ENCODE results near the gene TMEM132D.

Gene TMEM132D

DNA sequence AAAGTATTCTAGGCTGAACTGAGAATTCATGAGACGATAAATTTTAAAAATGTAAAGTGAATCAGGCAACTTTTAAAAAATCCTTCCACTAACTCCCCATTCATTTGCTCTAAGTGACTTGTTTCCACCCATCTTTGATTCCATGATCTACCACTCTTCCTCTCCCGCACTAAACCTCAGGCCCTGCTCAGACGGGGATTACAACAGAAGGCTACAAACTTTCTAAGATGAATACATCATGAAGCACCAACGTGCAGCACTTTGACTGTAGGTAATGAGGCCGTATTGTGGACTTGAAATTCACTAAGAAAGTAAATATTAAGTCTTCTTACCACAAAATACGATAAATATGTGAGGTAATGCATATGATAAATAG is 30.0 kb downstream of the TMEM132D start:
- H3K27ac ChIP-seq (ENCODE audit: low read depth, low read length), result no peak overlapping the region
- H3K9ac ChIP-seq (ENCODE audit: low read depth in 1 of 2, low read length in 2 of 2), result no peak overlapping the region
- H3K4me1 ChIP-seq (ENCODE audit: control insufficient read depth in 1 of 2, insufficient read depth in 2 of 2, low read length in 2 of 2), result no peaks in the 10 kb centered on the region
- no peak overlapping the region for H3K4me3 ChIP-seq (ENCODE audit: low read depth in 1 of 2, low read length in 2 of 2)
- H3K27me3 ChIP-seq (ENCODE audit: control insufficient read depth in 1 of 2, insufficient read depth in 2 of 2, low read length in 2 of 2), result peaks cover 0 to 3% of the 10 kb centered on the region in 2 donors
- no peaks in the 10 kb centered on the region for H3K9me3 ChIP-seq (ENCODE audit: control insufficient read depth in 1 of 2, low read length in 2 of 2)
- H3K36me3 ChIP-seq (ENCODE audit: control insufficient read depth in 1 of 2, insufficient read depth in 2 of 2, low read length in 2 of 2), result no peaks in the 10 kb centered on the region

GRCh38 chr12:129873111-129873832 is 30.6 kb downstream of the TMEM132D start:
- H3K27me3 ChIP-seq (ENCODE audit: control insufficient read depth in 1 of 2, insufficient read depth in 2 of 2, low read length in 2 of 2), result peaks cover 0 to 3% of the 10 kb centered on the region in 2 donors
- H3K27ac ChIP-seq (ENCODE audit: low read depth, low read length), result no peak overlapping the region
- no peak overlapping the region for H3K9ac ChIP-seq (ENCODE audit: low read depth in 1 of 2, low read length in 2 of 2)
- no peaks in the 10 kb centered on the region for H3K36me3 ChIP-seq (ENCODE audit: control insufficient read depth in 1 of 2, insufficient read depth in 2 of 2, low read length in 2 of 2)
- no peaks in the 10 kb centered on the region for H3K9me3 ChIP-seq (ENCODE audit: control insufficient read depth in 1 of 2, low read length in 2 of 2)
- no peak overlapping the region for H3K4me3 ChIP-seq (ENCODE audit: low read depth in 1 of 2, low read length in 2 of 2)
- H3K4me1 ChIP-seq (ENCODE audit: control insufficient read depth in 1 of 2, insufficient read depth in 2 of 2, low read length in 2 of 2), result no peaks in the 10 kb centered on the region

- Histone ChIP-seq H3K27ac (ENCODE audit: low read depth, low read length) (no peak overlapping the region), H3K36me3 (ENCODE audit: control insufficient read depth in 1 of 2, insufficient read depth in 2 of 2, low read length in 2 of 2) (no peaks in the 10 kb centered on the region), H3K9ac (ENCODE audit: low read depth in 1 of 2, low read length in 2 of 2) (no peak overlapping the region), H3K4me1 (ENCODE audit: control insufficient read depth in 1 of 2, insufficient read depth in 2 of 2, low read length in 2 of 2) (no peaks in the 10 kb centered on the region), H3K4me3 (ENCODE audit: low read depth in 1 of 2, low read length in 2 of 2) (no peak overlapping the region), H3K9me3 (ENCODE audit: control insufficient read depth in 1 of 2, low read length in 2 of 2) (no peaks in the 10 kb centered on the region), H3K27me3 (ENCODE audit: control insufficient read depth in 1 of 2, insufficient read depth in 2 of 2, low read length in 2 of 2) (peaks cover 0 to 3% of the 10 kb centered on the region in 2 donors)
Observed at GRCh38 chr12:129871991-129872972, 31.5 kb downstream of the TMEM132D start.

- no peak overlapping the region for H3K27ac ChIP-seq (ENCODE audit: low read depth, low read length)
- H3K4me3 ChIP-seq (ENCODE audit: low read depth in 1 of 2, low read length in 2 of 2), result no peak overlapping the region
- no peak overlapping the region for H3K9ac ChIP-seq (ENCODE audit: low read depth in 1 of 2, low read length in 2 of 2)
- peaks cover 0 to 3% of the 10 kb centered on the region in 2 donors for H3K27me3 ChIP-seq (ENCODE audit: control insufficient read depth in 1 of 2, insufficient read depth in 2 of 2, low read length in 2 of 2)
- H3K36me3 ChIP-seq (ENCODE audit: control insufficient read depth in 1 of 2, insufficient read depth in 2 of 2, low read length in 2 of 2), result no peaks in the 10 kb centered on the region
- no peaks in the 10 kb centered on the region for H3K9me3 ChIP-seq (ENCODE audit: control insufficient read depth in 1 of 2, low read length in 2 of 2)
- H3K4me1 ChIP-seq (ENCODE audit: control insufficient read depth in 1 of 2, insufficient read depth in 2 of 2, low read length in 2 of 2), result no peaks in the 10 kb centered on the region
Observed at GRCh38 chr12:129870796-129871195, 33.0 kb downstream of the TMEM132D start.

GRCh38 chr12:129870136-129870535 is 33.7 kb downstream of the TMEM132D start:
- Histone ChIP-seq H3K36me3 (ENCODE audit: control insufficient read depth in 1 of 2, insufficient read depth in 2 of 2, low read length in 2 of 2) (no peaks in the 10 kb centered on the region), H3K27ac (ENCODE audit: low read depth, low read length) (no peak overlapping the region), H3K27me3 (ENCODE audit: control insufficient read depth in 1 of 2, insufficient read depth in 2 of 2, low read length in 2 of 2) (peaks cover 0 to 3% of the 10 kb centered on the region in 2 donors), H3K9ac (ENCODE audit: low read depth in 1 of 2, low read length in 2 of 2) (no peak overlapping the region), H3K4me3 (ENCODE audit: low read depth in 1 of 2, low read length in 2 of 2) (no peak overlapping the region), H3K9me3 (ENCODE audit: control insufficient read depth in 1 of 2, low read length in 2 of 2) (no peaks in the 10 kb centered on the region), H3K4me1 (ENCODE audit: control insufficient read depth in 1 of 2, insufficient read depth in 2 of 2, low read length in 2 of 2) (no peaks in the 10 kb centered on the region)

DNA sequence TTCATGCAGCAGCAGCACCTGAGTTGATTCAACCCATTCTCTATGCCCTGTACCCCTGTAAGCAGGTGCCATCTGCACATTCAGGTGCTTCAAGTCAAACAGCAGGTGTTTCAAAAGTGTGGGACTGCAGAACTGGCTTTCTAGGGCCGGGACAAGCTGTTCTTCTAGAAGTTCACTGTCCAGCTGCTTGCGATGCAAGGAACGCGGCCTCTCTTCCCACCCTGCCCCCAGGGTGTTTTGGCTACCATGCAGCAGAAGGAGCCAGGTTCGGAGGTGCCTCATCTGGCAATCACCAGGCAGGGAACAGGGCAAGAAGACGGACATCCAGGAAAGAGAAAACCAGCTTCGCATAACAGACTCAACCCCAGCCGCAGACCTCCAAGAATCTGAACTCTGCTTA is 35.2 kb downstream of the TMEM132D start:
- no peaks in the 10 kb centered on the region for H3K4me1 ChIP-seq (ENCODE audit: control insufficient read depth in 1 of 2, insufficient read depth in 2 of 2, low read length in 2 of 2)
- H3K27ac ChIP-seq (ENCODE audit: low read depth, low read length), result no peak overlapping the region
- no peaks in the 10 kb centered on the region for H3K36me3 ChIP-seq (ENCODE audit: control insufficient read depth in 1 of 2, insufficient read depth in 2 of 2, low read length in 2 of 2)

GRCh38 chr12:129863938-129864337 is 39.9 kb downstream of the TMEM132D start:
- Histone ChIP-seq H3K4me3 (ENCODE audit: low read depth in 1 of 2, low read length in 2 of 2) (no peak overlapping the region), H3K27ac (ENCODE audit: low read depth, low read length) (no peak overlapping the region), H3K36me3 (ENCODE audit: control insufficient read depth in 1 of 2, insufficient read depth in 2 of 2, low read length in 2 of 2) (no peaks in the 10 kb centered on the region), H3K27me3 (ENCODE audit: control insufficient read depth in 1 of 2, insufficient read depth in 2 of 2, low read length in 2 of 2) (no peaks in the 10 kb centered on the region), H3K9ac (ENCODE audit: low read depth in 1 of 2, low read length in 2 of 2) (no peak overlapping the region), H3K4me1 (ENCODE audit: control insufficient read depth in 1 of 2, insufficient read depth in 2 of 2, low read length in 2 of 2) (no peaks in the 10 kb centered on the region), H3K9me3 (ENCODE audit: control insufficient read depth in 1 of 2, low read length in 2 of 2) (peaks cover 0 to 3% of the 10 kb centered on the region in 2 donors)

More for the DNA sequence above, 35.2 kb downstream of the TMEM132D start:
- H3K4me3 ChIP-seq (ENCODE audit: low read depth in 1 of 2, low read length in 2 of 2), result no peak overlapping the region
- H3K27me3 ChIP-seq (ENCODE audit: control insufficient read depth in 1 of 2, insufficient read depth in 2 of 2, low read length in 2 of 2), result peaks cover 0 to 3% of the 10 kb centered on the region in 2 donors
- H3K9ac ChIP-seq (ENCODE audit: low read depth in 1 of 2, low read length in 2 of 2), result no peak overlapping the region
- peaks cover 0 to 3% of the 10 kb centered on the region in 2 donors for H3K9me3 ChIP-seq (ENCODE audit: control insufficient read depth in 1 of 2, low read length in 2 of 2)

GRCh38 chr12:129862561-129863175 is 41.2 kb downstream of the TMEM132D start:
- no peak overlapping the region for H3K27ac ChIP-seq (ENCODE audit: low read depth, low read length)
- no peaks in the 10 kb centered on the region for H3K27me3 ChIP-seq (ENCODE audit: control insufficient read depth in 1 of 2, insufficient read depth in 2 of 2, low read length in 2 of 2)
- no peak overlapping the region for H3K9ac ChIP-seq (ENCODE audit: low read depth in 1 of 2, low read length in 2 of 2)
- peaks cover 0 to 3% of the 10 kb centered on the region in 2 donors for H3K9me3 ChIP-seq (ENCODE audit: control insufficient read depth in 1 of 2, low read length in 2 of 2)
- no peaks in the 10 kb centered on the region for H3K36me3 ChIP-seq (ENCODE audit: control insufficient read depth in 1 of 2, insufficient read depth in 2 of 2, low read length in 2 of 2)
- H3K4me3 ChIP-seq (ENCODE audit: low read depth in 1 of 2, low read length in 2 of 2), result no peak overlapping the region
- no peaks in the 10 kb centered on the region for H3K4me1 ChIP-seq (ENCODE audit: control insufficient read depth in 1 of 2, insufficient read depth in 2 of 2, low read length in 2 of 2)

- H3K9me3 ChIP-seq (ENCODE audit: control insufficient read depth in 1 of 2, low read length in 2 of 2), result peaks cover 0 to 3% of the 10 kb centered on the region in 2 donors
- H3K27me3 ChIP-seq (ENCODE audit: control insufficient read depth in 1 of 2, insufficient read depth in 2 of 2, low read length in 2 of 2), result no peaks in the 10 kb centered on the region
- H3K36me3 ChIP-seq (ENCODE audit: control insufficient read depth in 1 of 2, insufficient read depth in 2 of 2, low read length in 2 of 2), result no peaks in the 10 kb centered on the region
- H3K9ac ChIP-seq (ENCODE audit: low read depth in 1 of 2, low read length in 2 of 2), result no peak overlapping the region
- no peak overlapping the region for H3K4me3 ChIP-seq (ENCODE audit: low read depth in 1 of 2, low read length in 2 of 2)
- H3K27ac ChIP-seq (ENCODE audit: low read depth, low read length), result no peak overlapping the region
- H3K4me1 ChIP-seq (ENCODE audit: control insufficient read depth in 1 of 2, insufficient read depth in 2 of 2, low read length in 2 of 2), result no peaks in the 10 kb centered on the region
Observed at GRCh38 chr12:129861951-129862350, 41.9 kb downstream of the TMEM132D start.

DNA sequence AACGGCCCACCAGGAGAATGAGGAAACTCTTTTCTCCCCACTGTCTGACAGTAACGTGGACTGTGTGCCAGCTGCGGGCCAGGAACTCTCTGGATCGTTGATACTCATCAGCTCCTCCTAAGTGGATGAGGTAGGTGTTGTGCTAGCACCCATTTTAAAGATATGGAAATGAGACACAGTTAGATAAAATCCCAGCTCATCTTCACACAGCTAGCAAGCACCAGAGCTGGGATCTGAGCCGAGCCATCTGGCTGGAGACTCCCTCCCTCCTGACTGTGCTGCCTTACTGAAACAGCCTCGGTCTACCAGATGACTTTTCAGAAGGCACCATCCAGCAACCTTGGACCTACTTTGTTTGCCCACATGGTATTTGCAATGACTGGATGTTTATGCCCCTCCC is 49.2 kb downstream of the TMEM132D start:
- no peak overlapping the region for H3K4me3 ChIP-seq (ENCODE audit: low read depth in 1 of 2, low read length in 2 of 2)
- H3K36me3 ChIP-seq (ENCODE audit: control insufficient read depth in 1 of 2, insufficient read depth in 2 of 2, low read length in 2 of 2), result no peaks in the 10 kb centered on the region

More for the DNA sequence above, 49.2 kb downstream of the TMEM132D start:
- Histone ChIP-seq H3K27ac (ENCODE audit: low read depth, low read length) (no peak overlapping the region), H3K4me1 (ENCODE audit: control insufficient read depth in 1 of 2, insufficient read depth in 2 of 2, low read length in 2 of 2) (no peaks in the 10 kb centered on the region), H3K9me3 (ENCODE audit: control insufficient read depth in 1 of 2, low read length in 2 of 2) (peaks cover 0 to 4% of the 10 kb centered on the region in 2 donors), H3K9ac (ENCODE audit: low read depth in 1 of 2, low read length in 2 of 2) (no peak overlapping the region), H3K27me3 (ENCODE audit: control insufficient read depth in 1 of 2, insufficient read depth in 2 of 2, low read length in 2 of 2) (no peaks in the 10 kb centered on the region)
